ENCODE data around the gene GET4. TPM values are rescaled to one million over a fixed set of nuclear protein-coding genes. Genes with fewer than 3 reads are reported as not detected.

Gene GET4
- polyA plus RNA-seq, 1 donor (not counting 4 experiments of a cell fraction or from before 2014, with no cell fraction given), result 21.1 TPM

DNA sequence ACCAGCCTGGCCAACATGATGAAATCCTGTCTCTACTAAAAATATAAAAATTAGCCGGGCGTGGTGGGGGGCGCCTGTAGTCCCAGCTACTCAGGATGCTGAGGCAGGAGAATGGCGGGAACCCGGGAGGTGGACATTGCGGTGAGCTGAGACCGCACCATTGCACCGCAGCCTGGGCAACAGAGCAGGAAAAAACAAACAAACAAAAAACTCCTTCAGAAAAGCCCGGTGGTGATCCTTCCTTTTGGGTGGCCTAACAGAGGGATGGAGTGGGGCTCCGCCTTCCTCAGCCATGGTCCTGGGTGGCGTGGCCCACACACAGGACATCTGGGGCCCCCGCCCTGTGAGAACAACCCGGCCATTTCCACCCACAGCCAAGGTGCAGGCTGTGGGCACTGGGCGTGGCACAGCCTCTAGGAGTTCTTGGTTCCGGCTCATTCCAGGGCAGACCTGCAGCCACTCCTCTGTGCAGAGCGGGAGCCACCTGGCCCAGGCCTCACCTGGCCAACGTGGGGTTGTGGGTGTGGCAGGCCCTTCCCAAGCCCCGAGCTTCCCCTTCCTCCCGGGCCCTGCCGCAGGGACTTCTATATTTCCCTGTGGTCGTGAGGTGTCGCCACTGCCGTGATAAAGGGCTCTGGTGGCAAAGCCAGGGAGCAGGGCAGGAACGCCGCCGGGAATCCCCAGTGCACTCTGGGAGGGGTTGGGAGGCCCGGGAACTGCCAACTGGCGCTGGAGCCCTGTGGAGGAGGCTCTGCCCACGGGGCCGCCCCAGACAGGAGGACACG is 37.6 kb downstream of the GET4 start:
- Histone ChIP-seq H3K27ac (ENCODE audit: control insufficient read depth, insufficient read depth, low read length) (no peak overlapping the region), H3K4me2 (ENCODE audit: control insufficient read depth, extremely low read depth, insufficient read depth, low read depth, low read length) (no peak overlapping the region), H3K4me1 (ENCODE audit: control insufficient read depth, extremely low read depth, insufficient read depth, low read length) (peaks cover 19% of the 10 kb centered on the region), H4K20me1 (ENCODE audit: control insufficient read depth, extremely low read depth, insufficient read depth, low read length) (no peaks in the 10 kb centered on the region), H3K79me2 (ENCODE audit: control insufficient read depth, insufficient read depth, low read length) (no peaks in the 10 kb centered on the region), H3K4me3 (ENCODE audit: control insufficient read depth in 2 of 3, extremely low read depth in 1 of 3, insufficient read depth in 2 of 3, low read depth in 1 of 3, low read length in 3 of 3) (no peak overlapping the region), H3K9me1 (ENCODE audit: control insufficient read depth, extremely low read depth, insufficient read depth, low read length) (no peaks in the 10 kb centered on the region), H3K9ac (ENCODE audit: control insufficient read depth, extremely low read depth, insufficient read depth, low read length) (no peak overlapping the region), H3K36me3 (ENCODE audit: control insufficient read depth in 2 of 2, extremely low read depth in 1 of 2, insufficient read depth in 2 of 2, low read length in 2 of 2) (no peaks in the 10 kb centered on the region), H2AFZ (ENCODE audit: control insufficient read depth, low read length) (peak overlapping the region; percentile 33), H3K27me3 (ENCODE audit: control insufficient read depth, extremely low read depth, insufficient read depth, low read length) (peaks cover 14% of the 10 kb centered on the region), H3K9me3 (ENCODE audit: control insufficient read depth, low read depth, low read length) (no peaks in the 10 kb centered on the region)
- dilution Hi-C loops (cut with MboI; ENCODE audit: extremely low pct_ligation_motif_present, low sequenced_read_pairs), result no loop called here
- DNase-seq (ENCODE audit: low read depth, low spot score), result no peak
- no peak for TF ChIP-seq EZH2 (IDR thresholded peaks at IDR 0.05; ENCODE audit: low read length)
- TF ChIP-seq, protein P1, sequence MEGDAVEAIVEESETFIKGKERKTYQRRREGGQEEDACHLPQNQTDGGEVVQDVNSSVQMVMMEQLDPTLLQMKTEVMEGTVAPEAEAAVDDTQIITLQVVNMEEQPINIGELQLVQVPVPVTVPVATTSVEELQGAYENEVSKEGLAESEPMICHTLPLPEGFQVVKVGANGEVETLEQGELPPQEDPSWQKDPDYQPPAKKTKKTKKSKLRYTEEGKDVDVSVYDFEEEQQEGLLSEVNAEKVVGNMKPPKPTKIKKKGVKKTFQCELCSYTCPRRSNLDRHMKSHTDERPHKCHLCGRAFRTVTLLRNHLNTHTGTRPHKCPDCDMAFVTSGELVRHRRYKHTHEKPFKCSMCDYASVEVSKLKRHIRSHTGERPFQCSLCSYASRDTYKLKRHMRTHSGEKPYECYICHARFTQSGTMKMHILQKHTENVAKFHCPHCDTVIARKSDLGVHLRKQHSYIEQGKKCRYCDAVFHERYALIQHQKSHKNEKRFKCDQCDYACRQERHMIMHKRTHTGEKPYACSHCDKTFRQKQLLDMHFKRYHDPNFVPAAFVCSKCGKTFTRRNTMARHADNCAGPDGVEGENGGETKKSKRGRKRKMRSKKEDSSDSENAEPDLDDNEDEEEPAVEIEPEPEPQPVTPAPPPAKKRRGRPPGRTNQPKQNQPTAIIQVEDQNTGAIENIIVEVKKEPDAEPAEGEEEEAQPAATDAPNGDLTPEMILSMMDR (optimal IDR thresholded peaks at IDR 0.05 in 1 of 3, IDR thresholded peaks at IDR 0.05 in 1 of 3, conservative IDR thresholded peaks at IDR 0.05 in 1 of 3; ENCODE audit: extremely low read depth in 1 of 3, insufficient read depth in 2 of 3, low read length in 3 of 3), result peak in 1 of 3 experiments; percentile 55
- FAIRE-seq, result peak; percentile 49

DNA sequence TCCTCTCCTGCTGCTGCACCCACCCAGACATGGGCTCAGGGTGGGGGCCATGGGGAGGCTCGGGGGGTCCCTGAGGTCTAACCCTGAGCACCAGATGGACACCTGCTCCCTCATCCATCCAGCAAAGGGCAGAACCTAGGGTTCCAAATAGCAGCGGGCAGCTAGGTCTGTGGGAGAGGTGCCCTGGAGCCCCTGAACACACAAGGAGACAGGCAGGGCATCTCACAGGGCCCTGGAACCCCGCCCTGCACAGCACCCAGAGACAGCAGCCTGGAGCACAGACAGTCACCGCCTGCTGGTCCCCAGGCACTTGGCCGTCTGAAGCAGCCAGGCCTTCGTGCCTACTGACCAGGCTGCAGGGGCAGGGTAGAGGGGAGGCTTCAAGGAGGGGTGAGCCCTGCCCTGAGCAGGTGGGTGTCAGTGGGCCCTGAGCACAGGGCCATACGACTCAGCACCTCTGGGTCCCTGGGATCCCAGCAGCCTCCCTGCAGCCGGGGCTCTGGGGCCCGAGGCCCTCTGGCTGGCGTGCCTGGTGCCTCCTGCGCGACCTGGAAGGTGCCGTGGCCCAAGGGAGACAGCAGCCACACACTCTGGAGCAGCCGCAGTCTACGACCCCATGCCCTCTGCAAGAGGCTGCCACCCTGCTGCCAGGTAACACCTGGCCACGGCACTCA is 38.3 kb downstream of the GET4 start:
- dilution Hi-C loops (cut with MboI; ENCODE audit: extremely low pct_ligation_motif_present, low sequenced_read_pairs), result no loop called here
- H3K4me1 ChIP-seq (ENCODE audit: control insufficient read depth, extremely low read depth, insufficient read depth, low read length), result peaks cover 19% of the 10 kb centered on the region

More for the DNA sequence above, 38.3 kb downstream of the GET4 start:
- H3K79me2 ChIP-seq (ENCODE audit: control insufficient read depth, insufficient read depth, low read length), result no peaks in the 10 kb centered on the region
- DNase-seq (ENCODE audit: low read depth, low spot score) (no peak), FAIRE-seq (no peak)
- H3K9me3 ChIP-seq (ENCODE audit: control insufficient read depth, low read depth, low read length), result no peaks in the 10 kb centered on the region
- H3K9ac ChIP-seq (ENCODE audit: control insufficient read depth, extremely low read depth, insufficient read depth, low read length), result no peak overlapping the region
- TF ChIP-seq, protein P1 (optimal IDR thresholded peaks at IDR 0.05 in 1 of 3, IDR thresholded peaks at IDR 0.05 in 1 of 3, conservative IDR thresholded peaks at IDR 0.05 in 1 of 3; ENCODE audit: extremely low read depth in 1 of 3, insufficient read depth in 2 of 3, low read length in 3 of 3), result no peak
- no peak for TF ChIP-seq EZH2 (IDR thresholded peaks at IDR 0.05; ENCODE audit: low read length)
- H3K4me2 ChIP-seq (ENCODE audit: control insufficient read depth, extremely low read depth, insufficient read depth, low read depth, low read length), result no peak overlapping the region
- H3K4me3 ChIP-seq (ENCODE audit: control insufficient read depth in 2 of 3, extremely low read depth in 1 of 3, insufficient read depth in 2 of 3, low read depth in 1 of 3, low read length in 3 of 3), result no peak overlapping the region
- no peak overlapping the region for H2AFZ ChIP-seq (ENCODE audit: control insufficient read depth, low read length)
- no peaks in the 10 kb centered on the region for H3K9me1 ChIP-seq (ENCODE audit: control insufficient read depth, extremely low read depth, insufficient read depth, low read length)
- H4K20me1 ChIP-seq (ENCODE audit: control insufficient read depth, extremely low read depth, insufficient read depth, low read length), result no peaks in the 10 kb centered on the region
- H3K27me3 ChIP-seq (ENCODE audit: control insufficient read depth, extremely low read depth, insufficient read depth, low read length), result peaks cover 11% of the 10 kb centered on the region
- no peaks in the 10 kb centered on the region for H3K36me3 ChIP-seq (ENCODE audit: control insufficient read depth in 2 of 2, extremely low read depth in 1 of 2, insufficient read depth in 2 of 2, low read length in 2 of 2)
- H3K27ac ChIP-seq (ENCODE audit: control insufficient read depth, insufficient read depth, low read length), result no peak overlapping the region
